ENCODE data around the gene SNAPC4.

DNA sequence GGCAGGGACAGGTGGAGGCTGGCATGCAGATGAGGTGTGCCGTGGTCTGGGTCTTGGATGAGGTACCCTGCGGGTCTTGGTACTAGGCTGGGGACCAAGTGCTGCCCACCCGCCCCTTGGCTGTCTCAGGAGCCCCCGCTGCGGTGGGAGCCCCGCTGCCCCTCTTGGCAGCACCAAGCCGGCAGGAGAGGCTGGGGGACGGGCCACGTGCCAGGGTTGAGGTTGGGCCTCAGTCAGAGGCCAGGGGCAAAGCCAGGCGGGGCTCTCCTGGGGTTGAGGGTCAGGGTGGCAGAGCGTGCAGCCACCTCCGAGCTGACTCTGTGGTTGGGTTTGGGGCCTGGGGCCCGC is 28.5 kb downstream of the SNAPC4 start:
- TF ChIP-seq GATA2 (IDR thresholded peaks at IDR 0.05; ENCODE audit: low read depth, low read length) (no peak), GATA3 (IDR thresholded peaks at IDR 0.05; ENCODE audit: low read depth, low read length) (no peak)
